A673 (cell line): Measurements from ENCODE around the gene CAPG.

ENCODE experiments used
- CTCF ChIP-seq: fragments of 300-800, 200-600 bp; sonication (generic); conservative IDR thresholded peaks from 2 replicates; pipeline ENCODE4 v1.5.1; 2017; ENCODE audit warnings: low read depth, mild to moderate bottlenecking, antibody characterized with exemption, low read length, moderate library complexity, mixed read lengths
- EZH2 ChIP-seq: fragments of 200-600 bp; sonication (generic); IDR thresholded peaks from 2 replicates; pipeline ENCODE4 v1.6.1; 2017; ENCODE audit warnings: borderline replicate concordance, low read depth, mild to moderate bottlenecking, mixed read lengths, antibody characterized with exemption, low read length; ENCODE audit not compliant: poor library complexity, severe bottlenecking

GRCh38 chr2:85355073-85355410 lies 55.1 kb downstream of the CAPG start:
- TF ChIP-seq CTCF (no peak), EZH2 (no peak)
